GM19324 (cell line): Measurements from ENCODE around the gene STON2.
A peak's percentile ranks its signal among the peaks of the same experiment; 100 is the strongest.

Experiments used
- ATAC-seq: cut with Tn5 transposase; IDR thresholded peaks from one replicate; pipeline ENCODE4 v1.9.1; 2021; ENCODE audit warnings: mild to moderate bottlenecking, moderate library complexity; ENCODE audit not compliant: unreplicated experiment, low FRiP score

STON2 gene

GRCh38 chr14:81337073-81337472, 63.1 kb downstream of the STON2 start:
- ATAC-seq, result no peak

GRCh38 chr14:81336009-81336408, 64.1 kb downstream of the STON2 start:
- ATAC-seq, result no peak

- ATAC-seq, result no peak
Measured at GRCh38 chr14:81332725-81333124, 67.4 kb downstream of the STON2 start.

DNA sequence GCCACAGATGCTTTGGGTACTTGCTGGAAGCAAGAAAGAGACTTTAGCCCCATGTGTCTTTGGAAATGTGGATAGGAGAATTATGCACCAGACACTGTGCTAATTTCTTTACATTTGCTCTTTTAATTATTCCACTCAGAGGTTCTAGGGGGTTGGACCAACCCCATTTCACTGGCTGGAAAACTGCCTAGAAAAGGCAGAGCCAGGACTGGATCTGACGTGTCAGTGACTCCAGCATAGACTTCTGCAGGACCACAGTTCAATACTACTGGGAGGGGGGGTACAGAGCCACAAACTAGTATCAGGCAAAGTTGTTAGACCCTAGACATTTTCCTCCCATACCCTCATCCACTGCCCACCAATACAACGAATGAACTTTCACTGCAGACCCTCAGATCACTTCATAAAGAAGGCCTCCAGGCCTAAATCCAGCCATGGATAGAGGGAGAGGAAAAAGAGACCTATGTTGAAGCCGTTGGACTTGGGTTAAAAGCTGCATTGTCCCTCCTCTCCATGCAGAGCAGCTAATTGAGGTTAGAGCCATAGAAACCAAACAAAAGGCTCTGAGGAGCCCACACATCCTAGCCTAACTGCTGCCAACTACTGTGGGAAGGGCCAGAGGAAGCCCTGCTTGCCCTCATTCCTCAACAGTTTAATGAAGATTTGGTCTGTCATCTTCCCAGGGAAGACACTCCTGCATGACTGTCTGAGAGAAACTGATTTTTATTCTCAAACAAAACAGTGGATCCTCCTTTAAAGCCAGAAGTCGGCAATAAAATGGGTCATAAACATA, 68.7 kb downstream of the STON2 start:
- no peak for ATAC-seq

- ATAC-seq, result no peak
Measured at GRCh38 chr14:81330619-81331122, 69.5 kb downstream of the STON2 start.

- ATAC-seq, result no peak
Measured at GRCh38 chr14:81329640-81330381, 70.3 kb downstream of the STON2 start.

DNA sequence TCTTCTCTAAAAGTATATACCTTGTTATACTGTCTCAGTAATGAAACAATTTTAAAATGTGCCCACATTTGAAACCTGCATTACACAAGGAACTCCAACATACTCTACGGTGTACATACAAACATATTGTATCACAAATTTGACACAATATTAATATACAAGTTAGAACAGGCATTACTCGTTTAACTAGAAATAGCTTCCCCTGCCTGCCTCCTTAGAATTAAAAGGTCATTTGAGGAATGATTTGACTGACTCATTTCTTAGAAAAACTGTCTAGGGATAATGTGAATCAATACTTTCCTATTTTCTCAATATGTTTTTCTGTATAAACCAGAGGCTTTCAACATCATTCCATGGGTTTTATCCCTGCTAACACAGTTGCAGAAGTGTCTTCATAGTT, 73.7 kb downstream of the STON2 start:
- no peak for ATAC-seq

GRCh38 chr14:81324011-81324410, 76.1 kb downstream of the STON2 start:
- ATAC-seq, result no peak

DNA sequence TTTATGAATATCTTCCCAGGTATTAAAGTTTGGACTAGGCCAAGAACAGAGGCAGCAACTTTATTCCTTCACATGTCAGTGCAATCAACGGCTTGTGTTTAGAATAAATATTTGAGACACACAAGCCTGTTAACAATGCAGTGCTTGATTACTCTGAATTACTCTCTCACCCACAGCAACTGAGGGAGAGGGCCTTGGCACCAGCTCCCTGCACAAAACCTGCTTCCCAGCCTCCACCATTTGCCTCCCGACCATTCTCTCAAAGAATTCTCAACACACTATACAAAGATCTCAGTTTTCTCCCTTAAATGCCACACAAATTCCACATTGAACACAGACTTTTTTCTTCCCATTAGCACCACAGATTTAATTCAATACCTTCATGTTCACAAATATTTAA, 77.0 kb downstream of the STON2 start:
- ATAC-seq, result no peak

GRCh38 chr14:81319946-81320345, 80.2 kb downstream of the STON2 start:
- ATAC-seq, result no peak

GRCh38 chr14:81319314-81319713, 80.8 kb downstream of the STON2 start:
- ATAC-seq, result no peak

- ATAC-seq, result no peak
Measured at GRCh38 chr14:81315341-81315740, 84.8 kb downstream of the STON2 start.

DNA sequence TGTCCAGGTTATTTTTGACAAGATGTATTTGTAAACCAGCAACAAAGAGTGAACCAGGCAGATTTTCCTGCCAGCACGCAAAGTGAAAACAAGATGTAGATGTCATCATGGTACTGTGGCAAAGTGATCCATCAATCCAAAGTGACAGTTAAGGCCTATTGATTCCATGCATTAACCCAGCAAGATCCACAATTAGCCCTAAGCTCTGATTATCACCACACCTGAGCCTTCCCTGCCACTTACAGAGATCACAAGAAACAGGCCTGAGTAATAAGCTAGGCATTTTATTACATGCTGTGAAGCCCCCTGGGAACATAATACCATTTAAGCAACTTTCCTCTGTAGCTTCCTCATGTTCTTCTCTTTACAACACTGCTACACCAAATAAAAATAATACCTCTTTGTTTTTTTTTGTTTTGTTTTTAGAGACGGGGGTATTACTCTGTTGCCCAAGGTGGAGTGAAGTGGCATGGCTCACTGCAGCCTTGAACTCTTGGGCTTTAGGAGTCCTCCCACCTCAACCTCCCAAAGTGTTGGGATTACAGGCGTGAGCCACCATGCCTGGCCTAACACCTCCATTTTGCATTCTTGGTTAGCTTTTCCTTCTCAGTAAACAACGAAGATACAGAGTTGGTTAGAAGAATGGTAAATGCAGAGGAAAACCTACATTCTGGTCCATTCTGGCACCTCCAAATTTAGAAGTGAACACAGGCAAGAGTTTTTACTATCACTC, 85.5 kb downstream of the STON2 start:
- no peak for ATAC-seq

- no peak for ATAC-seq
Measured at GRCh38 chr14:81313775-81314429, 86.2 kb downstream of the STON2 start.

DNA sequence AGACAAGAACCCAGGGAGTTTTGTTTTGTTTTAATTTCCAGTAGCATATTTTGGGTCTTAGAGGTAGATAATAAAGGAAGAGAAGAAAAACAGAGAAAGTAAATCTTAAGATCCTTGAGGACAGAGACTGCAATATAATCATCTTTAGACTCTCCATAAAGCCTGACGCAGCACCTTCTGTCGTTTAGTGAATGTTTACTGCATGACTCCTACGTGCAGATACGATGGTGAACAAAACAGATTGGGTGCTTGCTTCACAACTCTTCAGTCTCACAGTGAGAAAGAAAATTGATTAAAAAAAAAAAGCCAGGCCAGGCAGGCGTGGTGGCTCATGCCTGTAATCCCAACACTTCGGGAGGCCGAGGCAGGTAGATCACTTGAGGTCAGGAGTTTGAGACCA, 86.9 kb downstream of the STON2 start:
- ATAC-seq, result no peak

- ATAC-seq, result peak; percentile 63
Measured at GRCh38 chr14:81312289-81312876, 87.7 kb downstream of the STON2 start.

- no peak for ATAC-seq
Measured at GRCh38 chr14:81311778-81312177, 88.3 kb downstream of the STON2 start.

- ATAC-seq, result no peak
Measured at GRCh38 chr14:81311141-81311540, 89.0 kb downstream of the STON2 start.

DNA sequence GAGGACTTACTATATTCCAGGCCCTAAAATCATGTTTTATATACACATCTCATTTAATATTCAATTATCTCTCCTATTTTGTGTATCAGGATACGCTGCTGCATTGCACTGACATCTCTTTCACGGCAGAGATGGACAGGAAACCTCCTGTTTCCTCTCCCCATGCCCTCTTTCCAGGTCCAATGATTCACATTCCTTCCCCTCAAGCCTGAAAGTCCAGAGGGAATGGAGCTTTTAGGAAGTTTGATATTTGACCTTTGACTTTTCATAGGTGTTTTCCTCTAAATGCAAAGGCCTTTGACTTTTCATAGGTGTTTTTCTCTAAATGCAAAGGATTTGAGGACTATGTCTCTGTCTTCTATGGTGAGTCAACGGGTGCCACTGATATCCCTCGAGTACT, 89.5 kb downstream of the STON2 start:
- no peak for ATAC-seq

- no peak for ATAC-seq
Measured at GRCh38 chr14:81309511-81309910, 90.6 kb downstream of the STON2 start.
